CD4-positive, alpha-beta T cell treated with Interleukin-6 at 100 ng/mL for 8 hours (primary cell): ENCODE data around the gene ZNF433.
A peak's percentile ranks its signal among the peaks of the same experiment; 100 is the strongest.

ENCODE experiments used
- DNase-seq: peaks from one replicate; pipeline ENCODE4 v3.0.0-alpha.2; 2020; ENCODE audit warnings: mixed read lengths, low spot score

ZNF433 gene

GRCh38 chr19:11989112-11989456 is 46.4 kb downstream of the ZNF433 start:
- DNase-seq = no peak

GRCh38 chr19:11987405-11988281 is 47.8 kb downstream of the ZNF433 start:
- peak; percentile 89 for DNase-seq

- DNase-seq = no peak
Measured at GRCh38 chr19:11986754-11987153, 48.7 kb downstream of the ZNF433 start.

- DNase-seq = no peak
Measured at GRCh38 chr19:11984986-11985385, 50.5 kb downstream of the ZNF433 start.

GRCh38 chr19:11982526-11982925 is 53.0 kb downstream of the ZNF433 start:
- no peak for DNase-seq

GRCh38 chr19:11979527-11979926 is 56.0 kb downstream of the ZNF433 start:
- DNase-seq = no peak

- no peak for DNase-seq
Measured at GRCh38 chr19:11978492-11979100, 56.9 kb downstream of the ZNF433 start.

GRCh38 chr19:11973019-11973810 is 62.3 kb downstream of the ZNF433 start:
- no peak for DNase-seq

- no peak for DNase-seq
Measured at GRCh38 chr19:11971041-11971440, 64.4 kb downstream of the ZNF433 start.

- DNase-seq = no peak
Measured at GRCh38 chr19:11970174-11970573, 65.3 kb downstream of the ZNF433 start.

- DNase-seq = peak; percentile 91
Measured at GRCh38 chr19:11964858-11965645, 70.4 kb downstream of the ZNF433 start, which contains the start of gene ZNF763. Gene ZNF763 (plus strand): TSS chr19:11965040. CDS start chr19:11965209, 169 bp downstream.
